ENCODE results near the gene CHRNG. TPM values are rescaled to one million over a fixed set of nuclear protein-coding genes. Genes with fewer than 3 reads are reported as not detected.

Gene CHRNG
- total RNA-seq, 1 experiment from 2014 or later = 36.6 TPM

- peaks cover 15% of the 10 kb centered on the region for H3K36me3 ChIP-seq
- no peak overlapping the region for H3K4me3 ChIP-seq
- no peak for DNase-seq
- H3K27me3 ChIP-seq = no peaks in the 10 kb centered on the region
- peaks cover 33% of the 10 kb centered on the region for H3K4me1 ChIP-seq
- no peak overlapping the region for H3K27ac ChIP-seq
- H3K9me3 ChIP-seq (replicated peaks) = no peaks in the 10 kb centered on the region
Measured at GRCh38 chr2:232580648-232580981, 41.1 kb downstream of the CHRNG start.

GRCh38 chr2:232581725-232582124 lies 42.2 kb downstream of the CHRNG start:
- Histone ChIP-seq H3K4me3 (no peak overlapping the region), H3K27me3 (no peaks in the 10 kb centered on the region), H3K4me1 (peaks cover 24% of the 10 kb centered on the region), H3K27ac (no peak overlapping the region), H3K9me3 (replicated peaks) (no peaks in the 10 kb centered on the region), H3K36me3 (peaks cover 11% of the 10 kb centered on the region)
- DNase-seq = no peak

- Histone ChIP-seq H3K4me1 (peaks cover 9% of the 10 kb centered on the region), H3K36me3 (peaks cover 9% of the 10 kb centered on the region; the same call in 1 of the 2 replicates), H3K27me3 (no peaks in the 10 kb centered on the region), H3K4me3 (no peak overlapping the region), H3K9me3 (replicated peaks) (no peaks in the 10 kb centered on the region), H3K27ac (no peak overlapping the region)
- DNase-seq = no peak
Measured at GRCh38 chr2:232584238-232584637, 44.7 kb downstream of the CHRNG start.

GRCh38 chr2:232586943-232587505 lies 47.5 kb downstream of the CHRNG start:
- no peak for DNase-seq
- Histone ChIP-seq H3K9me3 (replicated peaks) (no peaks in the 10 kb centered on the region), H3K27me3 (no peaks in the 10 kb centered on the region), H3K4me3 (no peak overlapping the region), H3K4me1 (peaks cover 9% of the 10 kb centered on the region), H3K27ac (no peak overlapping the region), H3K36me3 (peaks cover 9% of the 10 kb centered on the region; the same call in 1 of the 2 replicates)

GRCh38 chr2:232587512-232587911 lies 48.0 kb downstream of the CHRNG start:
- H3K9me3 ChIP-seq (replicated peaks) = no peaks in the 10 kb centered on the region
- no peak overlapping the region for H3K4me3 ChIP-seq
- no peak overlapping the region for H3K27ac ChIP-seq
- H3K36me3 ChIP-seq = peaks cover 9% of the 10 kb centered on the region; the same call in 1 of the 2 replicates
- H3K4me1 ChIP-seq = peaks cover 9% of the 10 kb centered on the region
- H3K27me3 ChIP-seq = no peaks in the 10 kb centered on the region
- DNase-seq = no peak

- Histone ChIP-seq H3K27me3 (no peaks in the 10 kb centered on the region), H3K4me1 (peaks cover 9% of the 10 kb centered on the region), H3K36me3 (peaks cover 9% of the 10 kb centered on the region; the same call in 1 of the 2 replicates), H3K4me3 (no peak overlapping the region), H3K9me3 (replicated peaks) (no peaks in the 10 kb centered on the region), H3K27ac (no peak overlapping the region)
- DNase-seq = no peak
Measured at GRCh38 chr2:232588031-232588430, 48.5 kb downstream of the CHRNG start.

GRCh38 chr2:232588680-232589585 lies 49.4 kb downstream of the CHRNG start:
- Histone ChIP-seq H3K27me3 (no peaks in the 10 kb centered on the region), H3K27ac (no peak overlapping the region), H3K36me3 (peaks cover 2% of the 10 kb centered on the region; the same call in 1 of the 2 replicates), H3K9me3 (replicated peaks) (no peaks in the 10 kb centered on the region), H3K4me1 (peaks cover 7% of the 10 kb centered on the region), H3K4me3 (no peak overlapping the region)
- DNase-seq = no peak

- no peak overlapping the region for H3K4me3 ChIP-seq
- no peaks in the 10 kb centered on the region; the same call in 1 of the 2 replicates for H3K4me1 ChIP-seq
- no peaks in the 10 kb centered on the region for H3K36me3 ChIP-seq
- H3K9me3 ChIP-seq (replicated peaks) = no peaks in the 10 kb centered on the region
- DNase-seq = no peak
- no peak overlapping the region for H3K27ac ChIP-seq
- H3K27me3 ChIP-seq = no peaks in the 10 kb centered on the region
Measured at GRCh38 chr2:232592772-232593395, 53.4 kb downstream of the CHRNG start.

- no peak overlapping the region for H3K4me3 ChIP-seq
- DNase-seq = no peak
- H3K9me3 ChIP-seq (replicated peaks) = no peaks in the 10 kb centered on the region
- H3K27me3 ChIP-seq = no peaks in the 10 kb centered on the region
- no peaks in the 10 kb centered on the region for H3K36me3 ChIP-seq
- no peak overlapping the region for H3K27ac ChIP-seq
- H3K4me1 ChIP-seq = no peaks in the 10 kb centered on the region; the same call in 1 of the 2 replicates
Measured at GRCh38 chr2:232593982-232594381, 54.5 kb downstream of the CHRNG start.

Other genes starting within 250 kb of the CHRNG start
- 0.08 TPM in 1 of 2 replicates, not detected in the other for gene ALPP, start 160.9 kb upstream of the CHRNG start, total RNA-seq (2014; rRNA removed; shearing (Covaris generic))
- gene ALPG, start 132.8 kb upstream of the CHRNG start, total RNA-seq (2014; rRNA removed; shearing (Covaris generic)) = not detected in 2 replicates
- not detected in 2 replicates for gene ALPI, start 83.5 kb upstream of the CHRNG start, total RNA-seq (2014; rRNA removed; shearing (Covaris generic))
- not detected in 2 replicates for gene ECEL1, start 51.9 kb upstream of the CHRNG start, total RNA-seq (2014; rRNA removed; shearing (Covaris generic))
- gene PRSS56, start 19.3 kb upstream of the CHRNG start, total RNA-seq (2014; rRNA removed; shearing (Covaris generic)) = 0.38 and 0.48 TPM in 2 replicates
- gene CHRND, start 13.5 kb upstream of the CHRNG start, total RNA-seq (2014; rRNA removed; shearing (Covaris generic)) = 91.0 and 92.4 TPM in 2 replicates
- gene TIGD1, start 10.9 kb downstream of the CHRNG start, total RNA-seq (2014; rRNA removed; shearing (Covaris generic)) = 10.2 and 13.5 TPM in 2 replicates
- 168 and 180 TPM in 2 replicates for gene EIF4E2, start 11.0 kb downstream of the CHRNG start, total RNA-seq (2014; rRNA removed; shearing (Covaris generic))
- 18.7 and 20.7 TPM in 2 replicates for gene EFHD1, start 93.9 kb downstream of the CHRNG start, total RNA-seq (2014; rRNA removed; shearing (Covaris generic))
- gene GIGYF2, start 157.6 kb downstream of the CHRNG start, total RNA-seq (2014; rRNA removed; shearing (Covaris generic)) = 79.5 and 97.2 TPM in 2 replicates
- not detected in 2 replicates for gene KCNJ13, start 236.9 kb downstream of the CHRNG start, total RNA-seq (2014; rRNA removed; shearing (Covaris generic))